Measurements from ENCODE around the gene XG.
"Not testable (repeated sequence)": the region's sequence is repeated elsewhere in the genome, so short reads cannot be mapped to it uniquely, and the experiment has no call there.

XG gene

DNA sequence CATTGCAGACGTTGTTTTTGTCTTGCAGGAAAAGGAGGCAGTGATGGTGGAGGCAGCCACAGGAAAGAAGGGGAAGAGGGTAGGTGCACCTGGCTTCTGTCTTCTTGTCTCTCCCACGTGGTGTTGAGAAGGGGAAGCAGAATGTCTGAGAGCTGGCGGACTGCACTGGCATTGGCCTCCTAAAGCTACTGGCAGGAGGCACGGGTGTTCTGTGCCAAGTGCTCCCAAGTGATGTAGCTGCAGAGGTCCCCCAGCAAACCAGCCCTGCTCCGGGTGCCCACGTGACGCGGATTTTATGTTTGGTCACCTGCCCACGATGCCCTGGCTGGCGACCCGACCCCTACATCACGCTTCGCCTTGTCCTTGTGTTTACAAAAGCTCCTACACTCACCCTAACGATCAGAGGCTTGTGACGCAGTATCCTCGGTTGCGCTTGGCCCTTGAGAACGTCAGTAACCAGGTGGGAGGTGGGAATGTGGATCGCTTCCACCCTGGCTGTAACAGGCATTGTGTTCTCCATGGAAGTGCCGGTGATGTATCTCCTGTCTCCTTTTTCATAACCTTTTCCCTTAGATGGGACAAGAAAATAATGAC, 28.5 kb upstream of the XG start:
- H3K4me1 Mint-ChIP-seq, result no peaks in the 10 kb centered on the region
- TF ChIP-seq CTCF (IDR thresholded peaks at IDR 0.05; ENCODE audit: unreplicated experiment in 3 of 3), result no peak
- H3K4me3 Mint-ChIP-seq, result no peak overlapping the region
- peaks cover 87% of the 10 kb centered on the region for H3K36me3 Mint-ChIP-seq (ENCODE audit: low read depth)
- H3K9me3 Mint-ChIP-seq, result no peaks in the 10 kb centered on the region
- H3K27ac Mint-ChIP-seq, result no peak overlapping the region
- no peaks in the 10 kb centered on the region for H3K27me3 Mint-ChIP-seq (ENCODE audit: low read depth)

DNA sequence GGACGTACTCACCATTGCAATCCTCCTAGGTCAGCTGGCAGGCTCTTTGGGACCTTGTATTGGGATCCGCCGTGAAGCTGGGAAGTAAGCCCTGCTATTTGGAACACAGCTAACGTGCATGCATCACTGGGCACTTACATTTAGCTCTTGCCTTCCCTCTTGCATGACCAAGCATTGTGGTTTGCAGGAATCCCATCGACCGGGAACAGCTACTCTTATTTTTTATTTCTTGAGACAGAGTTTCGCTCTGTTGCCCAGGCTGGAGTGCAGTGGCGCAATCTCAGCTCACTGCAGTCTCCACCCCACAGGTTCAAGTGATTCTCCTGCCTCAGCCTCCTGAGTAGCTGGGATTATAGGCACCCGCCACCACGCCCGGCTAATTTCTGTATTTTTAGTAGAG, 24.6 kb upstream of the XG start:
- H3K27me3 Mint-ChIP-seq (ENCODE audit: low read depth); H3K4me3 Mint-ChIP-seq; H3K9me3 Mint-ChIP-seq; H3K4me1 Mint-ChIP-seq: not testable (repeated sequence)
- Mint-ChIP-seq H3K36me3 (ENCODE audit: low read depth) (peaks cover 88% of the 10 kb centered on the region), H3K27ac (peak overlapping the region in 1 of 3 experiments; percentile 50)

- Mint-ChIP-seq H3K9me3 (no peaks in the 10 kb centered on the region), H3K27ac (no peak overlapping the region), H3K4me1 (no peaks in the 10 kb centered on the region), H3K4me3 (no peak overlapping the region), H3K27me3 (ENCODE audit: low read depth) (no peaks in the 10 kb centered on the region), H3K36me3 (ENCODE audit: low read depth) (peaks cover 91% of the 10 kb centered on the region)
- no peak for TF ChIP-seq CTCF (IDR thresholded peaks at IDR 0.05; ENCODE audit: unreplicated experiment in 3 of 3)
These were observed 19.8 kb upstream of the XG start for GRCh38 chrX:2732076-2732475.

DNA sequence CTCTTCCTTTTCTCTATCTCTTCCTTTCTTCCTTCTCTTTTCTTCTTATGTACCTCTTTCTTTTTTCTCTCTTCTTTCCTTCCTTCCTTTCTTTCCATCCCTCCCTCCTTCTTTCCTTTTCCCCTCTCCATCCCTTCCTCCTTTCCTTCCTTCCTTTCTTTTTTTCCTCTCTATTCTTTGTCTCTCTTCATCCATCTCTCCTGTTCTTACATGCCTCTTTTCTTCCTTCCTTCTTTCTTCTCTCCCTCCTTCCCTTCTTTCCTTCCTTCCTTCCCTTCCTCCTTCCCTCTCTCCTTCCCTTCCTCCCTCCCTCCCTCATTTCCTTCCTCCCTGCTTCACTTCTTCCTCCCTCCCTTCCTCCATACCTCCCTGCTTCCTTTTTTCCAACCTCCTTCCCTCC, 19.2 kb upstream of the XG start:
- no peaks in the 10 kb centered on the region for H3K4me1 Mint-ChIP-seq
- H3K4me3 Mint-ChIP-seq, result no peak overlapping the region
- no peak overlapping the region for H3K27ac Mint-ChIP-seq
- H3K27me3 Mint-ChIP-seq (ENCODE audit: low read depth), result no peaks in the 10 kb centered on the region
- TF ChIP-seq CTCF (IDR thresholded peaks at IDR 0.05; ENCODE audit: unreplicated experiment in 3 of 3), result no peak
- no peaks in the 10 kb centered on the region for H3K9me3 Mint-ChIP-seq
- peaks cover 86% of the 10 kb centered on the region for H3K36me3 Mint-ChIP-seq (ENCODE audit: low read depth)

DNA sequence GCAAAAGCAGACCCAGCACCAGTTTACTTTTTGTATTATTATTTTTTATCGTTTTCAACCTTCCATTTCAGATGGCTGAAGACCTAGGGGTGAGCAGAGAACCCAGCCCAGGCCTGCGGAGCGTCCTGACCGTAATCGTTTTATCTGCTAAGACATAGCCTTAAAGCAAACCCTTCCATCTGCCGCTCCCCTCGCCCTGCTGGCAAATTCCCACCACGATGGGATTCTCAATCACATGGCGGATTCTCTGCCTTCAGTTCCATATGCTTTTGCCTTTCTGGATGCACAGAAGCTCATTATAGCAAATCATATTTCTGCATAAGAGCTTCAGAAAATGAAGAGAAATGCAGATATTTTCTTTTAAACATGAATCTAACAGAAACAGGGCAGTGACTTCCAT, 18.6 kb upstream of the XG start:
- Mint-ChIP-seq H3K36me3 (ENCODE audit: low read depth) (peaks cover 86% of the 10 kb centered on the region), H3K27me3 (ENCODE audit: low read depth) (no peaks in the 10 kb centered on the region), H3K27ac (peak overlapping the region in 1 of 3 experiments; percentile 14), H3K4me3 (no peak overlapping the region), H3K4me1 (no peaks in the 10 kb centered on the region), H3K9me3 (no peaks in the 10 kb centered on the region)
- TF ChIP-seq CTCF (IDR thresholded peaks at IDR 0.05; ENCODE audit: unreplicated experiment in 3 of 3), result no peak

DNA sequence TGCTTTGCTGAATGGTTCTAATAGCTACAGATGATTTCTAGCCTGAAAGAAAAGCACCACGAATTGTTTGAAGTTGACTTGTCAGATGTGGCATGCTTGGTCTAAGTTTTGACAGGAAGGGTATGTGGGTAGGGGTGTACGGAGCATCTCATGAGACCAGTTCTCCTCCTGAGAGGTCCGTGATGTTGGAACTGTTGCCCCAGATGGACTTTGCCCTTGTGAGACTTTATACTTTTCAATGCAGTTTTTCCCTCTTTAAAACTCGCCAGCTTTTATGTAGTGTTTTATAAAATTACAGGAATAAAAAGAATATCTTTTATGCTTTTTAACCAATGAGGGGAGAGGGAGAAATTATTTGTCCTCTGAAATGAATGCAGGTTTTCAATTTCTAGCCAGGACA, 16.6 kb upstream of the XG start:
- Mint-ChIP-seq H3K4me1 (no peaks in the 10 kb centered on the region), H3K4me3 (no peak overlapping the region), H3K9me3 (no peaks in the 10 kb centered on the region), H3K36me3 (ENCODE audit: low read depth) (peaks cover 82% of the 10 kb centered on the region), H3K27me3 (ENCODE audit: low read depth) (no peaks in the 10 kb centered on the region), H3K27ac (no peak overlapping the region)
- TF ChIP-seq CTCF (IDR thresholded peaks at IDR 0.05; ENCODE audit: unreplicated experiment in 3 of 3), result no peak
